ENCODE data around the gene AIFM3.

Gene AIFM3

GRCh38 chr22:20959578-20960461, 7.2 kb upstream of the AIFM3 start:
- Histone ChIP-seq H3K4me1 (ENCODE audit: control insufficient read depth, low read length) (peaks cover 5% of the 10 kb centered on the region), H3F3A (ENCODE audit: control insufficient read depth, insufficient read depth) (no peaks in the 10 kb centered on the region), H4K20me1 (ENCODE audit: control insufficient read depth, insufficient read depth, low read depth, low read length) (peaks cover 2% of the 10 kb centered on the region; the same call in 1 of the 2 replicates), H3K9me2 (replicated peaks; ENCODE audit: control insufficient read depth, low read length) (no peaks in the 10 kb centered on the region), H3K4me3 (ENCODE audit: low read length) (no peak overlapping the region), H3K27ac (ENCODE audit: low read depth, low read length) (no peak overlapping the region), H3K27me3 (ENCODE audit: control insufficient read depth, low read length) (peaks cover 23% of the 10 kb centered on the region), H3K4me2 (ENCODE audit: low read length) (no peak overlapping the region), H3K79me2 (ENCODE audit: control insufficient read depth, low read length) (no peaks in the 10 kb centered on the region), H3K36me3 (ENCODE audit: control insufficient read depth, low read length) (no peaks in the 10 kb centered on the region), H3K9me3 (ENCODE audit: control insufficient read depth, insufficient read depth, low read length) (no peaks in the 10 kb centered on the region)
- TF ChIP-seq CTCF (IDR thresholded peaks at IDR 0.05; ENCODE audit: low read depth, low read length, poor library complexity, severe bottlenecking) = no peak
- TF ChIP-seq EZH2phosphoT487 (IDR thresholded peaks at IDR 0.05; ENCODE audit: borderline replicate concordance, low read length) = no peak

DNA sequence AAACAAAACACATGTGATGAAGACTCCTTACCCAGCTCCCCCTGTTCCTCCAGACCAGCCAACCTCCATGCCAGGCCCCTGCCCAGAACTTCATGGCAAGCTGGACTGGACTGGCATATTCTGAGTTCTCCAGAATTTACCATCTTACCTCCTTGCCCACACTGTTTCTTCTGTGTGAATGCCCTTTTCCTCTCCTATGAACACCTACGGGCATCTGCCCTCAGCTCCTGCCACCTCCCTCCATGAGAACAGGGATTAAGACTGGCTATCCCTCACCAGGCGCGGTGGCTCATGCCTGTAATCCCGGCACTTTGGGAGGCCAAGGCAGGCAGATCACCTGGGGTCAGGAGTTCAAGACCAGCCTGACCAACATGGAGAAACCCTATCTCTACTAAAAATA, 6.4 kb upstream of the AIFM3 start:
- no peaks in the 10 kb centered on the region for H3K36me3 ChIP-seq (ENCODE audit: control insufficient read depth, low read length)
- H3F3A ChIP-seq (ENCODE audit: control insufficient read depth, insufficient read depth) = no peaks in the 10 kb centered on the region
- H3K9me3 ChIP-seq (ENCODE audit: control insufficient read depth, insufficient read depth, low read length) = no peaks in the 10 kb centered on the region
- peaks cover 28% of the 10 kb centered on the region for H3K27me3 ChIP-seq (ENCODE audit: control insufficient read depth, low read length)
- TF ChIP-seq EZH2phosphoT487 (IDR thresholded peaks at IDR 0.05; ENCODE audit: borderline replicate concordance, low read length) (no peak), CTCF (IDR thresholded peaks at IDR 0.05; ENCODE audit: low read depth, low read length, poor library complexity, severe bottlenecking) (no peak)
- no peak overlapping the region for H3K4me3 ChIP-seq (ENCODE audit: low read length)
- no peak overlapping the region for H3K4me2 ChIP-seq (ENCODE audit: low read length)
- H3K79me2 ChIP-seq (ENCODE audit: control insufficient read depth, low read length) = no peaks in the 10 kb centered on the region
- H3K27ac ChIP-seq (ENCODE audit: low read depth, low read length) = no peak overlapping the region
- H3K4me1 ChIP-seq (ENCODE audit: control insufficient read depth, low read length) = peaks cover 5% of the 10 kb centered on the region
- no peaks in the 10 kb centered on the region for H3K9me2 ChIP-seq (replicated peaks; ENCODE audit: control insufficient read depth, low read length)
- peaks cover 2% of the 10 kb centered on the region; the same call in 1 of the 2 replicates for H4K20me1 ChIP-seq (ENCODE audit: control insufficient read depth, insufficient read depth, low read depth, low read length)

- H3K9me2 ChIP-seq (replicated peaks; ENCODE audit: control insufficient read depth, low read length) = no peaks in the 10 kb centered on the region
- peaks cover 27% of the 10 kb centered on the region for H3K27me3 ChIP-seq (ENCODE audit: control insufficient read depth, low read length)
- TF ChIP-seq CTCF (IDR thresholded peaks at IDR 0.05; ENCODE audit: low read depth, low read length, poor library complexity, severe bottlenecking) (no peak), EZH2phosphoT487 (IDR thresholded peaks at IDR 0.05; ENCODE audit: borderline replicate concordance, low read length) (no peak)
- peaks cover under 1% of the 10 kb centered on the region for H3K4me1 ChIP-seq (ENCODE audit: control insufficient read depth, low read length)
- H3F3A ChIP-seq (ENCODE audit: control insufficient read depth, insufficient read depth) = no peaks in the 10 kb centered on the region
- no peak overlapping the region for H3K4me3 ChIP-seq (ENCODE audit: low read length)
- H4K20me1 ChIP-seq (ENCODE audit: control insufficient read depth, insufficient read depth, low read depth, low read length) = peaks cover 2% of the 10 kb centered on the region; the same call in 1 of the 2 replicates
- H3K27ac ChIP-seq (ENCODE audit: low read depth, low read length) = no peak overlapping the region
- no peaks in the 10 kb centered on the region for H3K36me3 ChIP-seq (ENCODE audit: control insufficient read depth, low read length)
- H3K79me2 ChIP-seq (ENCODE audit: control insufficient read depth, low read length) = no peaks in the 10 kb centered on the region
- H3K9me3 ChIP-seq (ENCODE audit: control insufficient read depth, insufficient read depth, low read length) = no peaks in the 10 kb centered on the region
- no peak overlapping the region for H3K4me2 ChIP-seq (ENCODE audit: low read length)
Observed at GRCh38 chr22:20962491-20962945, 4.5 kb upstream of the AIFM3 start.
